MG63 (cell line): ENCODE data around the gene FAM83E. TPM values are rescaled to one million over a fixed set of nuclear protein-coding genes. Genes with fewer than 3 reads are reported as not detected.
"Not testable (repeated sequence)": the region's sequence is repeated elsewhere in the genome, so short reads cannot be mapped to it uniquely, and the experiment has no call there.

Experiments
- DNase-seq: peaks from one replicate; pipeline ENCODE4 v3.0.0-alpha.2; 2020
- H3K27me3 ChIP-seq: fragments of 250-450 bp; sonication (Bioruptor Pico); 2 replicates; pipeline ENCODE4 v1.5.1; 2020; ENCODE audit warnings: mild to moderate bottlenecking, moderate library complexity
- H3K36me3 ChIP-seq: fragments of 250-450 bp; sonication (Bioruptor Pico); 2 replicates; pipeline ENCODE4 v1.5.1; 2020; ENCODE audit warnings: mild to moderate bottlenecking, moderate library complexity
- H3K4me3 ChIP-seq: fragments of 250-450 bp; sonication (Bioruptor Pico); 2 replicates; pipeline ENCODE4 v1.5.1; 2020; ENCODE audit warnings: mild to moderate bottlenecking, moderate library complexity
- H3K9me3 ChIP-seq: fragments of 250-450 bp; sonication (Bioruptor Pico); 2 replicates; pipeline ENCODE4 v1.5.1; 2020; ENCODE audit warnings: mild to moderate bottlenecking, moderate library complexity
- total RNA-seq: library from RNA; depleted of rRNA; stranded (reverse); fragments of >200 nt; shearing (Covaris generic); gene quantifications from 2 replicates; pipeline ENCODE4 v1.2.3, GENCODE V29; 2014; ENCODE audit warnings: low replicate concordance; rRNA removed

Gene FAM83E
- not detected in 2 replicates for total RNA-seq

GRCh38 chr19:48614436-48615230 is at the start of gene FAM83E:
TSS of gene FAM83E (minus strand) at chr19:48615076. CDS start at chr19:48613372, 1,704 bp downstream.
- Histone ChIP-seq H3K36me3 (peaks cover 47% of the 10 kb centered on the region), H3K27me3 (no peaks in the 10 kb centered on the region), H3K9me3 (no peaks in the 10 kb centered on the region), H3K4me3 (no peak within 1 kb of the TSS)
- DNase-seq: no peak

- Histone ChIP-seq H3K4me3 (no peak overlapping the region), H3K36me3 (no peaks in the 10 kb centered on the region), H3K27me3 (no peaks in the 10 kb centered on the region), H3K9me3 (no peaks in the 10 kb centered on the region)
- DNase-seq: no peak
Measured at GRCh38 chr19:48664476-48664875, 49.6 kb upstream of the FAM83E start.

DNA sequence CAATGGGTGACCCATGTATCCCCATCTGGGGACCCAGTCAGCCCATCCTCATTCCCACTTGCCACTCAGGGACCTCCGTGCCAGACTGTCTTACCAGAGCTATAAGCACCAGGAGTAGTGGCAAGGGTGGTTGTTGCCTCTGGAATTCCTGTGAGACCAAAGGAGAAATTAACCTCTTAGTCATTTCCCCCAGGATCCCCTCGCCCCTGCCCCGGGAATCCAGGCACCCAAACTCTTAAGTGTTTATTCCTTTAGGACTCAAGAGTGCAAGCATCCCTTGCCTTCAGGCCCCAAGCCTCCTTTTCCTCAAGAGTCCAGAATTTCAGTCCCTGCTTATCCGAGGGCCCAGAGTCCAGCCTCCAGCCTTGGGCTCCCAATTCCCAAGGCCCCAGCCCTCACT is 48.8 kb upstream of the FAM83E start:
- Histone ChIP-seq H3K9me3 (no peaks in the 10 kb centered on the region), H3K27me3 (no peaks in the 10 kb centered on the region), H3K4me3 (no peak overlapping the region), H3K36me3 (no peaks in the 10 kb centered on the region)
- no peak for DNase-seq

GRCh38 chr19:48661711-48662090 is 46.8 kb upstream of the FAM83E start:
- Histone ChIP-seq H3K36me3 (no peaks in the 10 kb centered on the region), H3K9me3 (no peaks in the 10 kb centered on the region), H3K27me3 (no peaks in the 10 kb centered on the region), H3K4me3 (no peak overlapping the region)
- no peak for DNase-seq

GRCh38 chr19:48660852-48661710 is 46.2 kb upstream of the FAM83E start:
- Histone ChIP-seq H3K9me3 (no peaks in the 10 kb centered on the region), H3K27me3 (no peaks in the 10 kb centered on the region), H3K4me3 (no peak overlapping the region), H3K36me3 (no peaks in the 10 kb centered on the region)
- DNase-seq: peak; percentile 88

- no peaks in the 10 kb centered on the region for H3K36me3 ChIP-seq
- H3K27me3 ChIP-seq: no peaks in the 10 kb centered on the region
- no peak for DNase-seq
- no peaks in the 10 kb centered on the region for H3K9me3 ChIP-seq
- no peak overlapping the region for H3K4me3 ChIP-seq
Measured at GRCh38 chr19:48659768-48660167, 44.9 kb upstream of the FAM83E start.

DNA sequence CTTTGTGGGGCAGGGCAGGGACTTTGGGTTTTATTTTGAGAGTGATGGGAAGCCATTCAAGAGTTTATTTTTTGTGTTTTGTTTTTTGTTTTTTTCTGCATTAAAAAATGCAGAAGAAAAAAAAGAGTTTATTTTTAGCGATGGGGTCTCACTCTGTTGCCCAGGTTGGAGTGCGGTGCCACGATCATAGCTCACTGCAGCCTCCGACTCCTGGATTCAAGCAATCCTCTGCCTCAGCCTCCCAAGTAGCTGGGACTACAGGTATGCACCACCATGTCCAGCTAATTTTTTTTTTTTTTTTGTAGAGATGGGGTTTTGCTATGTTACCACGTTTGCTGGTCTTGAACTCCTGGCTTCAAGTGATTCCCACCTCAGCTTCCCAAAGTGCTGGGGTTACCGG is 43.6 kb upstream of the FAM83E start:
- Histone ChIP-seq H3K9me3 (no peaks in the 10 kb centered on the region), H3K27me3 (no peaks in the 10 kb centered on the region), H3K36me3 (no peaks in the 10 kb centered on the region), H3K4me3 (no peak overlapping the region)
- DNase-seq: no peak

- H3K9me3 ChIP-seq, H3K4me3 ChIP-seq, H3K27me3 ChIP-seq, DNase-seq, H3K36me3 ChIP-seq: not testable (repeated sequence)
Measured at GRCh38 chr19:48657828-48658227, 43.0 kb upstream of the FAM83E start.

- Histone ChIP-seq H3K27me3 (no peaks in the 10 kb centered on the region), H3K9me3 (no peaks in the 10 kb centered on the region), H3K4me3 (no peak overlapping the region), H3K36me3 (no peaks in the 10 kb centered on the region)
- DNase-seq: peak; percentile 76
Measured at GRCh38 chr19:48656840-48657474, 42.1 kb upstream of the FAM83E start.

DNA sequence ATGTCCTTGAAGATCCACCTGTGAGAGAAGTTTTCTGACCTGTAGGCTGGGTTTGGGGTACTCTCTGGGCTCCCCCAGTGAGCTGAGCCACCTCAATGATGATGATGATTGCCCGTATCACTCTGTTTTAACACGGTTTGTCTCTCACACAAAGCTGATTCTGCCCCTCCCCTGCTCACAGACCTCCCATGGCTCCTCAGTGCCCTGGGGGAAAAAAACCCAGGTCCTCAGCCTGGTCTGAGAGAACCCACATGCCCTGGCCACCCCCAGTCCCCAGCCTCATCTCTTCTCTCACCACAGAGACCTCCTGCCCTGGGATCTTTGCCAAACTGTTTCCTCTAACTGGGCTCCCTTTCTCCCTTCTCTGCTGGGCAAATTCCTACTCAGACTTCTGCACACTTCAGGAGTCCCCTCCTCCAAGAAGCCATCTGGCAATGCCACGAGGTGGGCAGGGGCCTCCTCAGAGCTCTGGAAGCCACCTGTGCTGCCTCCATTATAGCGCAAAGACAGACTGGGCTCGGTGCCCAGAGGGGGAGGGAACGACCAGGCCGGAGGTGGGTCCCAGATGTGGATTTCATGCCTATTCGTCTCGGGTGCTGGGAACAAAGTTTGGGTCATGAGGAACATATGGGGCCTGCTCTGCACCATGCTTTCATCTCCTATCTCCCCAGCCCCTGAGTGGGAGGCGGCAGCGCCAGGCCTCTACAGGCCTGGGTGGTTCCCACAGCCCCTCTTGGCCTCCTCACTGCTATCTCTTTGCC is 39.6 kb upstream of the FAM83E start:
- H3K4me3 ChIP-seq: no peak overlapping the region
- H3K9me3 ChIP-seq: no peaks in the 10 kb centered on the region
- DNase-seq: no peak
- H3K36me3 ChIP-seq: no peaks in the 10 kb centered on the region
- H3K27me3 ChIP-seq: no peaks in the 10 kb centered on the region

DNA sequence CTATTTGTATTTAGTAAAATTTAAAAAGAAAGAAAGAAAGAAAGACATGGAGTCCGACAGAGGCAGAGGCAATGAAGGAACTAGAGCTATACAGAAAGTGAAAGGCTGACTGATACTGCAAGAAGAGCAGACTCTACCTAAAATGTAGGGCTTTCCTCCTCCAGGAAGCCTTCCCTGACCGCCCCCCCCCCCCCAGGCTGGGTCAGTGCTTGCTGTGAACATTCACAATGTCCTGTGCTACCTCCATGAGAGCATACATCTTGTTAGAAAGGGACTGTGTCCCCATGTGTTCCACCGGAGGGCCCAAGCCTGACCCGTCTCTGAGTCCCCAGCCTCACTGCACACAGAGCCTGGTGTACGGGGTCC is 36.8 kb upstream of the FAM83E start:
- H3K9me3 ChIP-seq: no peaks in the 10 kb centered on the region
- no peaks in the 10 kb centered on the region for H3K36me3 ChIP-seq
- DNase-seq: no peak
- H3K4me3 ChIP-seq: no peak overlapping the region
- no peaks in the 10 kb centered on the region for H3K27me3 ChIP-seq

GRCh38 chr19:48650974-48651682 is 36.3 kb upstream of the FAM83E start:
- no peaks in the 10 kb centered on the region for H3K9me3 ChIP-seq
- no peak for DNase-seq

GRCh38 chr19:48648134-48648533 is 33.3 kb upstream of the FAM83E start:
- H3K4me3 ChIP-seq: no peak overlapping the region
- DNase-seq: no peak
- peaks cover 8% of the 10 kb centered on the region for H3K27me3 ChIP-seq
- no peaks in the 10 kb centered on the region for H3K36me3 ChIP-seq
- no peaks in the 10 kb centered on the region for H3K9me3 ChIP-seq

More at GRCh38 chr19:48650974-48651682, 36.3 kb upstream of the FAM83E start:
- Histone ChIP-seq H3K36me3 (no peaks in the 10 kb centered on the region), H3K4me3 (no peak overlapping the region), H3K27me3 (peaks cover 3% of the 10 kb centered on the region)

GRCh38 chr19:48646722-48647216 is 31.9 kb upstream of the FAM83E start:
- Histone ChIP-seq H3K27me3 (peaks cover 8% of the 10 kb centered on the region), H3K4me3 (peak overlapping the region; percentile 41), H3K36me3 (no peaks in the 10 kb centered on the region), H3K9me3 (no peaks in the 10 kb centered on the region)
- DNase-seq: no peak

DNA sequence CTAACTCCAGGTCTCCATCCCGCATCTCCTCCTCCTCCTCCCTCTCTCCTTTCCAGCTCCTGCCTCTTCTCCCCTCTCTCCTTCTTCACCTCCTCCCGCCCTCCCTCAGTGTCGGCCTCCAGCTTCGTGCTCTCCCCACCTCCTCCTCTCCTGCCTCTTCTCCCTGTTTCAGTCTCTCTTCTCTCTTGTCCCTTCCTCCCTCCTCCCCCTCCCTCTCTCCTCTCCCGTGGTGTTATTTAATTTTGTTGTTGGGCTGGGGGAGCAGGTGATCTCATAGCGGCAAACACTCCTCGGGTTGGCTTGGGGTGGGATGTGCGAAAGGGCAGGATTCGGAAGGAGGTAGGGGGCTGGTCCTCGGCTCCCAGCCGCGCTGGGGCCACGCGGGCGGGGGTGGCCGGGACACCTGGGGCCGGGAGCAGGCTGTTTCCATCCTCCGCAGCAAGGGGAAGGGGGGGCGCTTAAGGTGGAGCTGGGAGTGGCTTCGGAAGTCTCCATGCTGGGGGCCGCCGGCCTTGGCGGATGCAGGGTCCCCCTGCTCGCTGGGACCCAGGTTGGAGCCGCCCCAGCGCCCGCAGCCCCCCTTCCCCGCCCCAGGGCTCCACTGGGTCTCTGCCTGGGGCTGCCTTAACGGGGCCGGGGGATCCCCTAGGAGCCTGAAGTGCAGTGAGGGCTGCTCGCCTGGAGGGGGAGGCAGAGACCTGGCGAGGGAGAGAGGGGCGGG is 31.3 kb upstream of the FAM83E start, which contains the start of gene CA11:
TSS of gene CA11 (minus strand) at position 187 of the 721 bp plus-strand sequence. CDS start 555 bp downstream, outside the sequence.
- peaks cover 8% of the 10 kb centered on the region for H3K27me3 ChIP-seq
- peak; percentile 88 for DNase-seq
- no peaks in the 10 kb centered on the region for H3K9me3 ChIP-seq
- H3K36me3 ChIP-seq: no peaks in the 10 kb centered on the region
- H3K4me3 ChIP-seq: peak within 1 kb of the TSS; percentile 41
